Middle frontal gyrus (tissue), 1 donor: ENCODE data around the gene RNF220.
"Not testable (repeated sequence)": the region's sequence is repeated elsewhere in the genome, so short reads cannot be mapped to it uniquely, and the experiment has no call there.

ENCODE experiments used
- DNase-seq: peaks from one replicate; pipeline ENCODE4 v3.0.0-alpha.2; 2015; ENCODE audit warnings: low spot score; ENCODE audit errors: extremely low spot score

RNF220 gene

GRCh38 chr1:44485934-44486460 is 80.9 kb downstream of the RNF220 start:
- DNase-seq = no peak

DNA sequence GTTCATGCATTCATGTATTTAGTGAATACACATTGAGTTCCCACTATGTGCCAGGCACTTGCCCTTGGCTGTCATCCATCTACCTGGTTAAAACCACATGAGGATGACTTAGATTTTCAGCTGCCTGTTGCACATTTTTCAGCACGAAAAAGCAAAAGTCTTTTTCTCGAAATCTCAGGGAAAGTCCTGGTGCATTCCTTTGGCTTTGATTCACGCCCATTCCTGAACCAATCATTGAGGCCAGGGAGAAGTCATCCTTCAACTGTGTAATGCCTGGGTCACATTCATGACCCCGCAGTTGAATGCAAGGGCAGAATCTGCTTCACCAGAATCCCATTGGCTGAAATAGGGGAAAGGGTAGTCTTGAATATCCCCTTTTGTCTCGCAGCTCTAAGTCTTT is 84.4 kb downstream of the RNF220 start:
- no peak for DNase-seq

DNA sequence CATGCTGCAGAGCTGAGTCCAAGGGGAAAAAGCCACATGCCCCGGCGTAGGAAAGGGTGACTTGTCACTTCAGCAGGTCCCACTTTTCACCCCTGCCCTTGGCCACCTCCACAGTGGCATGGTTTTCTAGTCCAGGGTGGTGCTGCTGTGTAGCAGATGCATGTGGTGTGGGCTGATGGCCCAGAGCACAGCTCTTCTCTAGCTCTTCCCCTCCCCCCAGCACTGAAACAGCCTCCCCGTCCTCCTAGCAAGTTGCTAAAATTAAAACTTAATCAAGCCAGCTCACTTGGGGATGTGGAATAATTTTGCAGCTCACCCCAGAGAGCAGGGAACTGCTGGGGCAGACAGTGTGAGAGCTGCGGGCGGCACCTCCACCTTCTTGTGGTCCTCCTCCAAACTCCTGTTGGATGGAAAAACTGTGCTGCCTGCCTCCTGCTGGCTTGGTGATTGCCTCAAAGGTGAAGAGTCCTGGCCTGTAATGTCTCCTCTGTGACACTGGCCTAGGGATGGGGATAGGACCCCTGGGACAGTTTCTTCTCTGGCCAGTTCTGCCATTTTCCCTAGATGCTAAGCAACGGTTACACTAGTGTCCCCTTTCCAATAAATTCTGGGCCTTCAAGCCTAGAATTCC is 91.6 kb downstream of the RNF220 start:
- DNase-seq = no peak

DNA sequence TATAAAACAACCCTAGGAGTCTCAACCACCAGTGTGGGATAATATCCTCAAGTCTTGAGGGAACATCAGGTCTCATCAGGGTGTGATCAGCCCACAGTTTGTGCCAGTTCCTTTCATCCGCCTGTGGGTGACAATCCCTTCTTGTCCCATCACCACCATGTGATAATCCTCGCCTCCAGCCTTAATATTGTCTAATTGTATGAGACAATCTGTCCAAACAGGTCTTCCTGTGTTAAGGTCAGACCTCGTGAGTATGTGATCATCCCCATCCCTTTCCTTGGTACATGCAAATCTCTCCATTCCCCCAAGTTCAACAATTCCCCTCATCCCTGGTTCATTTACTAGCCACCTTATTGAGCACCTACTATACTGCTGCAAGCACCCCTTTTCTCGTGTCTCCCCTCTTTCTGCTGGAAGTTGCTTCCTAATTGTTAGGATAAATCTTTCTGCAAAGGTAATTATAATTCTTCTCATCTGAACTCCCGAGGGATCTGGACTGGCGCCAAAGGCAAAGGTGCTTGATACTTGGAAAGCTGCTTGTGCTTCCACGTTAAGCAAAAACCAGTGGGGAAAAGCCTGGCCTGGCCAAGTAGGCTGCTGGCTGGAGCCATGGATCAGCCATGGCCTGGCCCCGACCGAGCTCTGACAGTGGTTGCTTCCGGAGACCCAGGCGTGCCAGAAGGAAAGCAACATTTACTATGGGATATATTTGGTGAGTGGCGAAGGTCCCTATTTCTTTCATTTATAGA is 92.5 kb downstream of the RNF220 start:
- no peak for DNase-seq

DNA sequence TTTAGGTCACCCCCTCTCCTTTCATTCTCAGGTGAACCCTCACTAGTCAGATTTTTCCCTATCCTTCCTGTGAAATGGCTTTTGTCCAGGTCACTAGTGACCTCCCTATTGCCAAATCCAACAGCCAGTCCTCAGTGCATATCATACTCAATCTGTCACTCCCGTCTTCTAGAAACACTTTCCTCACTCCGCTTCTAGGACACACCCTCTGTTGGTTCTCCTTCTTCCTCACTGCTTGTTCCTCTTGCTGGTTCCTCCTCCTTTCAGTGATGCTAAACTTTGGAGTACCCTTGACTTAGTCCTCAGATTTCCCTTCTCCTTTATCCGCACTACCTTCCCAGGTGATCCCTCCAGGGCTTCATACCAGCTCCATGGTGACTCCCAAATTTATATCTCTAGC is 94.3 kb downstream of the RNF220 start:
- DNase-seq = no peak

GRCh38 chr1:44500181-44501046 is 95.4 kb downstream of the RNF220 start:
- DNase-seq = peak; percentile 24

DNA sequence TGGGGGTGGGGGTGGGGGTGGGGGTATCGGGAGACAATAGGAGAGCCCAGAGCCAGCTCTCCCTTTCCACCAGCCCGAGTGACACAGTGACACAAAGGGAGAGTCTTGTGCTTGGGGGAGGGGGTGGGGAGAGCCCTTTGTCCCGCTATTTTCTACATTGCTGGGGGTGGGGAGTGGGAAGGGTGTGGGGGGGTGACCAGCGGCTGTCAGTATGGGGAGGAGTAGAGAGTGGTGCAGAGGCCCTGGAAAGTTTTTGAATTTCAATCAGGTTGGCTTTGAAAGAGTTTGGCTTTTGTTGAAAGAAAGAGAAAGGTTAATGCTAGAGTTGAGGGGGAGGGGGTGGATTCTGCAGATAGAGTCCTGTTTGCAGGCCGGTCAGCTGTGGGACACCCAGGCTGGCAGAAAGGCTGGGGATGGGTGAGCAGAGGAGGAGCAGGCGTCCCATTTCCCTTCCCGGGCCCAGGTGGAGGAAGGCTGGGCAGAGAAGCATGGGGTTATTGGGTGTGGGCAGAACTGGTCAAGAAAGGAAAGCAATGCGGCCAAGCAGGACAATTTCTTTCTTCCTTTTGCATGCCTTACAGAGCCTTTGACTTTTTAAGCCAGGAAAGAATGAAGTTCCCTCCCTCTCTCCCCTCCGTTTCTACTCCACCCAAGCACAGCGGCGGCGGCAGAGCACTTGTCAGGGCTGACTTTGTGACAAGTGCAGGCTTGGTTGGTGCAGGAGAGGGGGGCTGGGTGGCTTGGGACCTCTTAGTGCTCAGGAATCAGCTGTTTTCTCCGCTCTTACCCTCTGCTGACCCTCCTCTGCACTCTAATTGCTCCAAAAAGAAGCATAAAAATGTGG is 96.2 kb downstream of the RNF220 start:
- peak; percentile 42 for DNase-seq

DNA sequence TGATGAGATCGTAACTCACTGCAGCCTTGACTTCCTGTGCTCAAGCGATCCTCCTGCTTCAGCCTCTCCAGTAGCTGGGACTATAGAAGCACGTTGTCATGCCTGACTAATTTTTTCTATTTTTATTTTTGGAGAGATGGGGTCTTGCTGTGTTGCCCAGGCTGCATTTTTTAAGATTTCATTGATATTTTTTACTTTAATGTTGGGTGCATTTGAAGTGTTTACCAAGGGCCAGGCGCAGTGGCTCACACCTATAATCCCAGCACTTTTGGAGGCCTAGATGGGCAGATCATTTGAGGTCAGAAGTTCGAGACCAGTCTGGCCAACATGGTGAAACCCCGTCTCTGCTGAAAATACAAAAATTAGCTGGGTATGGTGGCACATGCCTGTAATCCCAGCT is 97.8 kb downstream of the RNF220 start:
- DNase-seq = not testable (repeated sequence)

DNA sequence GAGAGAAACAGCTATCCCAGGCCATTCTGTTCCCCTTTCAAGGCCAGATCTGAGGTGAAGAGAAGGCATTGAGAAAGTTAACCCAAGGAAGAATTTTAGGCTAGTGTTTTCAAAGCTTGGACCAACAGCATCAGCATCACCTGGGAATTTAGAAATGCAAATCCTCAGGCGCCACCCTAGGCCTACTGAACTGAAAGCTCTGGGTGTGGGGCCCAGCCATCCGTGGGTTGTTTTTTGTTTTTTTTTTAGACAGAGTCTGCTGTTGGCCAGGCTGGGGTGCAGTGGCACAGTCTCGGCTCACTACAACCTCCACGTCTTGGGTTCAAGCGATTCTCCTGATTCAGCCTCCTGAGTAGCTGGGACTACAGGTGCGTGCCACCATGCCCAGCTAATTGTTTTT is 98.6 kb downstream of the RNF220 start:
- no peak for DNase-seq

DNA sequence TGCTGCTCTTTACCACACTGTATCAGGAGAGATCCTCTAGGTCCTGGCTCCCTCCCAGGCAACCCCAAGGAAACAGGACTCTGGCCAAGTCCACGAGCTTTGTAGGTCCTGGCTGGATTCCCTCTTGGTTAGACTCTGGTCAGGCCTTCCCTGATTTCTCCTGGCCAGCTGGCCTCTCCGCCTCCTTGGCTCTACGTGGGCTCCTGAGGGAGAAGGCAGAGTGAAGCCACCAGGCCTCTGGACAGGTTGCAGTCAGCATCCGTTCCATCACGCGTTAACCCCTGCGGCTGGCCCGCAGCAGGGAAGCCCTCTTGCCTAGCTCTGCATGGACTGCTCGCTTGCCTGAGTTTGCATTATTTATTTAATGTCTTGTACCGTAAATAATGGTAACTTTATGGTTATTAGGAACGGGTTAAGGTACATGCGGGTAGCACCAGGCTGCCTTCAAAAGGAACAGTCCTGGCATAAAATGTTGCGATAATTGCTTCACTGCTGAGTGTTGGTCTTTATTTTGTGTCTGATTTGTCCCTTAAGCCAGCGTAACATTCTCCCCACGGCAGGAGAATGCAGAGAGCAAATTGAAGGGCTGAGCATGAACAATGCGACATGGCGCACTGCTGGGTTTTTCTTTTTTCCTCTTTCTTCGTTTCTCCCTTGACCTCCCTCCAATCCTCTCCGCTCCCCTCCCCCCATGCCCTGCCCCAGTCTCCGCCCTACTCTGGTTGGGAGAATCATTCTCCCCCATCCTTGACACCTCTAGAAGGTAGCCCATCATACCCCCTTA is 100.3 kb downstream of the RNF220 start:
- no peak for DNase-seq

DNA sequence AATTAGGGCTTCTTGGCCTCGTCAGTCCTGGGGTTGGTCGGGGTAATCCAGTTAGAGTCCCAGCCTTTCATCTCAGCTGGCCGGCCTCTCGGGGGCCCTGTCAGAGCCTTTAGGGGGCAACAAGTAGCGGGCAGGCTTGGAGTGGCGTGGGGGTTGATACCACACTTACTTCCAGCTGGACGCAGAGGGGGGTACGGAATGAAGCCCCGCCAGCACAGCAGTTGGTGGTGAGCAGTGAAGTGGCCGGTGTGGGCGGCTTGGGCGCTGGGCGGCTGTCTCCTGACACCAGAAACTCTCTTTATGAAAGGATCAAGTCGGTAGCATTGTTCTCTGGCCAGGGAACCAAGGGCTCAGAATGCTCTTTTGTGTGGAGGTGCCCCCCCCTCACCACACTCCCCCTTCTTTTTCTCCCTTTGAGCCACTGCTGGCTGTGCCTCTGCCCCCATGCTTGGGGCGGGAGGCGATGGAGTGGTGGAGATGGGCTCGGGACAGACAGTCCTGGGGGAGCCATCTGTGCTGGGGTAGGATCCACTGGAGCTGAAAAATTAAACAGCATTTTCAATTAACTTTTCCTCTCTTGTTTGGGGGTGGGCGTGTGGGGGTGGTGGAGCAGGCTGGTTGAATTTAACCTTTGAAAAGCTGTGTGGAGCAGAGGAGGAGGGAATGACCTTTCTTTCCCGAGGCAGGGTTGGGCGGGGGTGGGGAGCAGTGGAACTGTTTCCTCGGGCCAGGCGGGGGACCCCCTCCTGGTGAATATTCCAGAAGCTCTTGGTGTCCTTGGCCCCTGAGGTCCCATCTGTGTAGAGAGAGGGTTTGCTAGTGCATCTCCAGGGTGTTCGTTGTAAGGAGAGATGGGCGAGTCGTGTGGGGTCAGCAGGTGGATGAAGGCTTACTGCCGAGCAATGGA is 102.7 kb downstream of the RNF220 start:
- DNase-seq = peak; percentile 64

DNA sequence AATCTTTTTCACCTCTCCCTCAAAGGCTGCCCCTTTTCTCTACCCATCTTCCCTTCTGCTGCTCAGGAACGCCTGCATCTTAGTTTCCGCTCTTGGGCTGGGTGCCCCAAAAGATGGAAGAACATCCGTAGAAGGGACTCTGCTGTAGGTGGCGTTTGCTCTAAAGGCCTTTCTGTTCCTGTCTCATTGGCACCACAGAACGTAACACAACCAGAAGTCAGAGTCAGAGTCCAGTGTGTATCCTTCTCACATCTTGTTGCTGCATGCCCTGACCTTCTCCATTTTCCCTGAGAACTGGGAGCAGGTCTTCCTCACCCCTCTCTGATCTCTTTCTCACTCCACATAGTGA is 103.3 kb downstream of the RNF220 start:
- no peak for DNase-seq

GRCh38 chr1:44511363-44511762 is 106.3 kb downstream of the RNF220 start:
- DNase-seq = no peak

DNA sequence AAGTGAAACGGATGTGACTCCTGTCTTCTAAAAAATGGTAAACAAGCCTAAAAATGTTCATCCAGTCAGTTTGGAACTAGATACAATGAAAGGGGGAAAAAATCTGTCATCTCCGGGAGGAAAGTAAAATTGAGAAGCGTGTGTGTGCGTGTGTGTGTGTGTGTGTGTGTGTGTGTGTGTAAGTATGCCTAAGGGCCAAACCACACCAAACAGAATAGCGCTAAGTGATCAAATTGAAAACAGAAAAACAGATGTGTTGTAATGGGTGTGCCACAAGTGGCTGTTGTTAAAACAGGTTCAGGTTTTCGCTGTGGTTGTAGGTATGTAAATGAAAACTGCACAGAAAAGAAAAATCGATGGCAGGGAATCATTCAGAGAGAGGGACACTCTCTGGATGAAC is 106.7 kb downstream of the RNF220 start:
- no peak for DNase-seq

- DNase-seq = no peak
Measured at GRCh38 chr1:44512313-44512885, 107.3 kb downstream of the RNF220 start.

GRCh38 chr1:44513111-44513510 is 108.1 kb downstream of the RNF220 start:
- no peak for DNase-seq

DNA sequence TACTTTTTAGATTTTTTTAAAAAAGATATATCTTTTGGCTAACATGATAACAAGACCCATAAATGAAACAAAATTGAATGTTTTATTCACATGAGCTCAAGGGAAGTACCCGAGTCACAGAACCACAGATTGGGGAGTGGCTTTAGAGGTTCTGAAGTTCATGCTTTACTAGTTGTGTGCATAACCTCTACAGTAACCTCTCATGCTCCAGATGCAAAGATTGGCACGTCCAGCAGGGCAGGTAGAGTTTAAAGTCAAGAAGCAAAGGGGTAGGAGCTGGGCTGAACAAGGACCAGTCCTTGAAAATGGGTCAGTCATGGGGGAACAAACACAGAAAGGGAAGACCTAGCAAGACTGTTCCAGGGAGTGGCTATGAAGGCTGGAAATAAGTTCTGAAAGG is 109.6 kb downstream of the RNF220 start:
- no peak for DNase-seq

DNA sequence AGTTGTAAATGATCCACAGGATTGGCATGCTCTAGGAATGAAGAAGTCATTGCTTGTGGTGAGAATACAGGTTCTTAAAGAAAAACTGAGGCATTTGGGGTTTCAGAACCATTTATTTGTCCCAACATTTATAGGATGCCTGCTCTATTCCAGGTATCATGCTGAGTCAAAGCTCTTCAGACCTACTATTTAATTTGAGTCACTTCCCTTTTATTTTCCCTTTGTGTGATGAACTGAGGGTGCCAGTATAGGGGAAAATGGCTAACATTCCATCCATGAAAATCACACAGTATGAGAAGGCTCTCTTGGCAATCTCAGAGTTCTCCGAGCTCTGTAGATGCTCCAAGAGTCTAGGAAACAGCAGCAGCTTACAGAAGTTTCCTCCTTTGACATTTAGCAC is 110.4 kb downstream of the RNF220 start:
- DNase-seq = no peak
